Measurements from ENCODE around the gene CHN2. TPM values are rescaled to one million over a fixed set of nuclear protein-coding genes. Genes with fewer than 3 reads are reported as not detected.

CHN2 gene
- total RNA-seq, 2 experiments from 2014 or later: 0.53 to 0.69 TPM

GRCh38 chr7:29490094-29490607 lies 295.6 kb downstream of the CHN2 start:
- H3K4me1 Mint-ChIP-seq (ENCODE audit: low read depth): no peaks in the 10 kb centered on the region
- no peak for DNase-seq
- no peaks in the 10 kb centered on the region for H3K27me3 Mint-ChIP-seq
- intact Hi-C loops (cut with micrococcal nuclease): no loop called here
- H3K27ac Mint-ChIP-seq: no peak overlapping the region
- ChIA-PET CTCF (no interaction called here), POLR2A (no interaction called here)
- H3K9me3 Mint-ChIP-seq: no peaks in the 10 kb centered on the region
- no peak overlapping the region for H3K4me3 Mint-ChIP-seq
- H3K36me3 Mint-ChIP-seq: no peaks in the 10 kb centered on the region

- POLR2A ChIA-PET: no interaction called here
- CTCF ChIA-PET: no interaction called here
- no peak for DNase-seq
- intact Hi-C loops (cut with micrococcal nuclease): no loop called here
- no peak overlapping the region for H3K4me3 Mint-ChIP-seq
- H3K4me1 Mint-ChIP-seq (ENCODE audit: low read depth): no peaks in the 10 kb centered on the region
- no peak overlapping the region for H3K27ac Mint-ChIP-seq
- no peaks in the 10 kb centered on the region for H3K36me3 Mint-ChIP-seq
- H3K9me3 Mint-ChIP-seq: no peaks in the 10 kb centered on the region
- H3K27me3 Mint-ChIP-seq: no peaks in the 10 kb centered on the region
Measured at GRCh38 chr7:29494350-29494749, 299.8 kb downstream of the CHN2 start.

DNA sequence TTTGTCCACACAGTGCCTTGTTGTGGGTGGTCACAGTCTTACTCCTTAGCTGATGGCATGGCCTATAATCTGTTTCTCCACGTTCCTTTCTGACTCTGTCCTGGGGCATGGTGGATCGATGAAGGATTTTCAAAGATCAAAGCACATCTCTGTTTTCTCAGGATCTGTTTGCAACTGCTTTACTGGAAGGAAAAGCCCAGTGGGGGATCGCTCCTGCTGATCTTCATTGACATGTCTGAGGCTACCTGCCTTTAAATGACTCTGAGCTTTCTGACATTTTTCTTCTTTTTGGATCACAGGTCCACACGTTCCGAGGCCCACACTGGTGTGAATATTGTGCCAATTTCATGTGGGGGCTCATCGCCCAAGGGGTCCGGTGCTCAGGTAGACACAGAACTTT lies 301.1 kb downstream of the CHN2 start:
- Mint-ChIP-seq H3K27me3 (no peaks in the 10 kb centered on the region), H3K36me3 (no peaks in the 10 kb centered on the region), H3K4me3 (no peak overlapping the region), H3K27ac (no peak overlapping the region), H3K4me1 (ENCODE audit: low read depth) (no peaks in the 10 kb centered on the region), H3K9me3 (no peaks in the 10 kb centered on the region)
- CTCF ChIA-PET: no interaction called here
- POLR2A ChIA-PET: no interaction called here
- intact Hi-C loops (cut with micrococcal nuclease): no loop called here
- DNase-seq: no peak

- ChIA-PET CTCF (no interaction called here), POLR2A (no interaction called here)
- DNase-seq: no peak
- no peak overlapping the region for H3K27ac Mint-ChIP-seq
- no peaks in the 10 kb centered on the region for H3K36me3 Mint-ChIP-seq
- H3K27me3 Mint-ChIP-seq: no peaks in the 10 kb centered on the region
- H3K9me3 Mint-ChIP-seq: no peaks in the 10 kb centered on the region
- intact Hi-C loops (cut with micrococcal nuclease): no loop called here
- no peak overlapping the region for H3K4me3 Mint-ChIP-seq
- H3K4me1 Mint-ChIP-seq (ENCODE audit: low read depth): no peaks in the 10 kb centered on the region
Measured at GRCh38 chr7:29496355-29497020, 301.9 kb downstream of the CHN2 start.

GRCh38 chr7:29499932-29500331 lies 305.4 kb downstream of the CHN2 start:
- DNase-seq: no peak
- intact Hi-C loops (cut with micrococcal nuclease): no loop called here
- no peaks in the 10 kb centered on the region for H3K9me3 Mint-ChIP-seq
- CTCF ChIA-PET: no interaction called here
- no peaks in the 10 kb centered on the region for H3K27me3 Mint-ChIP-seq
- no peak overlapping the region for H3K4me3 Mint-ChIP-seq
- no peak overlapping the region for H3K27ac Mint-ChIP-seq
- POLR2A ChIA-PET: no interaction called here
- no peaks in the 10 kb centered on the region for H3K4me1 Mint-ChIP-seq (ENCODE audit: low read depth)
- no peaks in the 10 kb centered on the region for H3K36me3 Mint-ChIP-seq

DNA sequence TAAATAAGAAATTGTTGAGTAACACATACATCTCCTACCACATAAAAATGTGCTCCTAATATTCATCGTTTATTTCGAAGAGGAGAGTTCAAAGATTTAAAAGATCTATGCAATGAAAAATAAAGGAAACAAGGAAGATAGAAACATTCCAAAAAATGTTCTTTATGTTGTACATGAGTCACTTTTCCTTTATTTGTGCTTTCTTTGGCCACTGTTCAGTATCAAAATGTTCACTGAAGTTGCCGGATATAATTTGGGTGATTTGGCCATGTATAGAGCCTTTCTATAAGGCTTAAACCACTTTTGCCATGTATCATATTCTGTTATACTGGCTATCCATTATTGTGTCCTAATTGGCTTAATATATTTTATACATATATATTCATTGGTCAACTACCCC lies 306.1 kb downstream of the CHN2 start:
- Mint-ChIP-seq H3K9me3 (no peaks in the 10 kb centered on the region), H3K4me3 (no peak overlapping the region), H3K27ac (no peak overlapping the region), H3K27me3 (no peaks in the 10 kb centered on the region), H3K4me1 (ENCODE audit: low read depth) (no peaks in the 10 kb centered on the region), H3K36me3 (no peaks in the 10 kb centered on the region)
- CTCF ChIA-PET: no interaction called here
- POLR2A ChIA-PET: no interaction called here
- intact Hi-C loops (cut with micrococcal nuclease): no loop called here
- no peak for DNase-seq

DNA sequence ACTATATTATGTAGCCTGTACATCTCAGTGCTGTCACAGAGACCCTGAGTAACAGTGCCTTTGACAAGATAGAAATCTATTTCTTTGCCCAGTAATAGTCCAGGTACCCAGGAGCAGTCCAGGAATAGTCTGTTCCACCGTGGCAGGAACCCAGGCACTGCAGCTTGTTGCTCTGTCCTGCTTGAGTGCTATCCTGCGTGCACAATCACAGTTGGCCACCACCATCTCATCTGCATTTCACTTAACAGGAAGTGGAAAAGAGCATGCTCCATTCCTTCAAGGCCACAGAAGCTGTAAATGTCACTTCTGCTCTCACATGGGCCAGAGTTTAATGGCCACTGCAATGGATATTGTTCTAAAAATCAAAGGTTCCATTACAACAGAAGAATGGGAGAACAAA lies 307.6 kb downstream of the CHN2 start:
- Mint-ChIP-seq H3K9me3 (no peaks in the 10 kb centered on the region), H3K36me3 (no peaks in the 10 kb centered on the region), H3K27ac (no peak overlapping the region), H3K4me3 (no peak overlapping the region), H3K4me1 (ENCODE audit: low read depth) (no peaks in the 10 kb centered on the region), H3K27me3 (no peaks in the 10 kb centered on the region)
- ChIA-PET CTCF (no interaction called here), POLR2A (no interaction called here)
- DNase-seq: no peak
- intact Hi-C loops (cut with micrococcal nuclease): no loop called here

- no peak overlapping the region for H3K27ac Mint-ChIP-seq
- no peaks in the 10 kb centered on the region for H3K36me3 Mint-ChIP-seq
- DNase-seq: no peak
- POLR2A ChIA-PET: no interaction called here
- no peaks in the 10 kb centered on the region for H3K27me3 Mint-ChIP-seq
- H3K4me1 Mint-ChIP-seq (ENCODE audit: low read depth): no peaks in the 10 kb centered on the region
- intact Hi-C loops (cut with micrococcal nuclease): no loop called here
- H3K9me3 Mint-ChIP-seq: no peaks in the 10 kb centered on the region
- CTCF ChIA-PET: no interaction called here
- H3K4me3 Mint-ChIP-seq: no peak overlapping the region
Measured at GRCh38 chr7:29505931-29506330, 311.4 kb downstream of the CHN2 start.

DNA sequence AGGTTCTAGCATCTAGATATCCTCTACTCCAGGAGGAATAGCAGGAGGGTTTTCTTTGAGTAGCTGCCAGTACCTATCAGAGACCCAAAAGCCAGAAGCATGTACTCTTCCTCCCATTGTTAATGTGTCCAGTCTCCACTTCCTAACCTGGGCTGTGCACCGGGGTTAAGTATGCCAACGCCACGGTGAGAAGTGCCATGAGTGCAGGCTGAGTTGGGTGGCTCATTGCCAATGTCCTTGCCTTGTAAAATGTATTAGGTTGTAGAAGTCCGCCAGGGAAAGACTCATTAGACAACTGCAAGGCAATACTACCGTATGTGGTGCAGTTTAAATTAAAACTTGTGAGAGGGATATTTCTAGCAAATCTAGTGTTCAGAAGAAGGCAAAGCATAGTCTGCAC lies 314.0 kb downstream of the CHN2 start:
- Mint-ChIP-seq H3K4me1 (ENCODE audit: low read depth) (no peaks in the 10 kb centered on the region), H3K27me3 (no peaks in the 10 kb centered on the region), H3K4me3 (no peak overlapping the region), H3K36me3 (no peaks in the 10 kb centered on the region), H3K9me3 (no peaks in the 10 kb centered on the region), H3K27ac (no peak overlapping the region)
- intact Hi-C loops (cut with micrococcal nuclease): no loop called here
- no peak for DNase-seq
- CTCF ChIA-PET: no interaction called here
- POLR2A ChIA-PET: no interaction called here

GRCh38 chr7:29510028-29510427 lies 315.5 kb downstream of the CHN2 start:
- DNase-seq: no peak
- ChIA-PET POLR2A (no interaction called here), CTCF (no interaction called here)
- intact Hi-C loops (cut with micrococcal nuclease): no loop called here
- no peak overlapping the region for H3K4me3 Mint-ChIP-seq
- no peaks in the 10 kb centered on the region for H3K27me3 Mint-ChIP-seq
- H3K27ac Mint-ChIP-seq: no peak overlapping the region
- no peaks in the 10 kb centered on the region for H3K36me3 Mint-ChIP-seq
- H3K9me3 Mint-ChIP-seq: no peaks in the 10 kb centered on the region
- no peaks in the 10 kb centered on the region for H3K4me1 Mint-ChIP-seq (ENCODE audit: low read depth)

- intact Hi-C loops (cut with micrococcal nuclease): no loop called here
Measured at GRCh38 chr7:29511337-29511736, 316.8 kb downstream of the CHN2 start.

GRCh38 chr7:29511851-29512250 lies 317.3 kb downstream of the CHN2 start:
- Mint-ChIP-seq H3K27me3 (no peaks in the 10 kb centered on the region), H3K36me3 (no peaks in the 10 kb centered on the region), H3K4me1 (ENCODE audit: low read depth) (no peaks in the 10 kb centered on the region), H3K4me3 (no peak overlapping the region), H3K9me3 (no peaks in the 10 kb centered on the region), H3K27ac (no peak overlapping the region)
- POLR2A ChIA-PET: no interaction called here
- CTCF ChIA-PET: no interaction called here
- intact Hi-C loops (cut with micrococcal nuclease): no loop called here
- no peak for DNase-seq

More at GRCh38 chr7:29511337-29511736, 316.8 kb downstream of the CHN2 start:
- CTCF ChIA-PET: no interaction called here
- POLR2A ChIA-PET: no interaction called here
- H3K4me1 Mint-ChIP-seq (ENCODE audit: low read depth): no peaks in the 10 kb centered on the region
- H3K27me3 Mint-ChIP-seq: no peaks in the 10 kb centered on the region
- no peak for DNase-seq
- H3K36me3 Mint-ChIP-seq: no peaks in the 10 kb centered on the region
- no peak overlapping the region for H3K4me3 Mint-ChIP-seq
- no peaks in the 10 kb centered on the region for H3K9me3 Mint-ChIP-seq
- H3K27ac Mint-ChIP-seq: no peak overlapping the region

GRCh38 chr7:29516491-29516890 lies 321.9 kb downstream of the CHN2 start:
- POLR2A ChIA-PET: no interaction called here
- no peaks in the 10 kb centered on the region for H3K27me3 Mint-ChIP-seq
- H3K4me1 Mint-ChIP-seq (ENCODE audit: low read depth): no peaks in the 10 kb centered on the region
- H3K9me3 Mint-ChIP-seq: peaks cover under 1% of the 10 kb centered on the region
- H3K4me3 Mint-ChIP-seq: no peak overlapping the region
- CTCF ChIA-PET: no interaction called here
- DNase-seq: no peak
- H3K27ac Mint-ChIP-seq: no peak overlapping the region
- intact Hi-C loops (cut with micrococcal nuclease): no loop called here
- no peaks in the 10 kb centered on the region for H3K36me3 Mint-ChIP-seq

Data from activated CD4-positive, alpha-beta memory T cell treated with anti-CD3 and anti-CD28 coated beads for 36 hours (primary cell).